HG03469 (cell line): ENCODE data around the gene SCFD2.

Experiments
- ATAC-seq: cut with Tn5 transposase; IDR thresholded peaks from one replicate; pipeline ENCODE4 v1.9.1; 2021; ENCODE audit warnings: mild to moderate bottlenecking, moderate library complexity, moderate number of reproducible peaks; ENCODE audit not compliant: unreplicated experiment

The SCFD2 gene

DNA sequence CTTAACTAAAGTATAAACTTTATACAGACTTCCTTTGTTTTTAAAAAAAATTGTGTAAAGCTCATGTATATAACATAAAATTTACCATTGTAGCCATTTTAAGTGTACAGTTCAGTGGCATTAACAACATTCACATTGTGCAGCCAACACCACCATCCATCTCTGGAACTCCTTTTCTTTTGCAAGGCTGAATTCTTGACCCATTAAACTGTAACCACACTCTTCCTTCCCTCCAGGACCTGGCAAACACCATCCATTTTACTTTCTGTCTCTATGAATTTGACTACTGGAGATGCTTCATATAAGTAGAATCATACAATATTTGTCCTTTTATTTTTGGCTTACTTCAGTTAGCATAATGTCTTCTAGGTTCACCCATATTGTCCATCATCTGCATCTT lies 399.1 kb downstream of the SCFD2 start:
- ATAC-seq = no peak

DNA sequence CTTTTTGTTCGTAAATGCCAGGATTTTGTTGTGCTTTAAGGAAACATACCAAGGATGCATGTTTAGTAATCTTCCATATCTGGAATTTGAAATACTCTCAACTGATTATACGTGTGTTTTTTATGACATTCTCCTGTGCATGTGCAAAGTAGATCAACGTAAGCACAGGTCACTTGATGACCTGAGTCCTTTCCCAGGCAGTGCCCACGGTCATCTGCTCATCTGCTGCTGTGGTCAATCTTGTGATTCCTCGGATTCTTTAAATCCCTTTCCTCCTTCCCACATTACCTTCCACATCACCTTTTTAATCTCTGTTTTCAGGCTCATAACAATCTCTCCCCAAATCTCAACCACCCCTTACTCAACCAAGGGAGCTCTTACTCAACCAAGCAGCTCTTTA lies 399.7 kb downstream of the SCFD2 start:
- no peak for ATAC-seq

DNA sequence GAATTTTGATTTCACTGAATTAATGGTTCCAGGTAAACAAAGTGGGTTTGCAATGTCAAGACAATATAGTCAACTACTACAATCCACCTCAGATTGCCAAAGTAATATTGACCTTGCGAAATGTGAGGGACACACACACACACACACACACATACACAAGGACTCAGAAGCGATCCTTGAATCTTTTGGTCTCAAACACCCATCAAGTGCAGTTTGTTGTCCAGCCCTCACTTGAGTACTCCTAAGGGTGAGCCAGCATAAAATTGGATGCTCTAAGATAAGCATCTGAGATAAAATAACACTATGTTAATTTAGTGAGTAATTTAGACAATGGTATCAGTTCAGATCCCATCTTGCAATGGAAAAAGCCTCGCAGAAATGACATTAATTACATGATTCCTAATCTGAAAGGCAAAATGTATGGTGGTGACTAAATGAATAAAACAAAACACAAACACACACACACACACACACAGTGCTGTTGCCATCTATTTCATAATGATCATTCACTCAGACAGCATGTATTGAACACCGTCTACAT lies 401.2 kb downstream of the SCFD2 start:
- ATAC-seq = no peak

DNA sequence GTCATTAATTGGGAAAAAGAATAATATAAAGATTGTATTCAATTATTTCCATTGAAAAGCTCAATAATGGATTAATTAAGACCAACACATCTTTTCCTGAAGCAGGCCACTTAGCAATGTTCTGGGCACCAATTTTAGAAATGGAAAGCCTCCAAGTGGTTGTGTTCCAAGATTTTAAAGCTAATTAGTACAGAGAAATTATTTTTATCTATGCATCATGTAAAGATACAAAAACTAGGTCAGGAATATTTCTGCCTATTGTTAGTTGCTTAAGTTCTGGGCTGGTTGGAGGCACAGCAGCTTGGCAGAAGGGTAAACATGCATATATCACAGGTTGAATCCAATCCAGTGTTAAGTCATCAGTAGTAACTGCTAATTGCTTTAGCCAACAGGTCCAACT lies 401.9 kb downstream of the SCFD2 start:
- ATAC-seq = no peak

DNA sequence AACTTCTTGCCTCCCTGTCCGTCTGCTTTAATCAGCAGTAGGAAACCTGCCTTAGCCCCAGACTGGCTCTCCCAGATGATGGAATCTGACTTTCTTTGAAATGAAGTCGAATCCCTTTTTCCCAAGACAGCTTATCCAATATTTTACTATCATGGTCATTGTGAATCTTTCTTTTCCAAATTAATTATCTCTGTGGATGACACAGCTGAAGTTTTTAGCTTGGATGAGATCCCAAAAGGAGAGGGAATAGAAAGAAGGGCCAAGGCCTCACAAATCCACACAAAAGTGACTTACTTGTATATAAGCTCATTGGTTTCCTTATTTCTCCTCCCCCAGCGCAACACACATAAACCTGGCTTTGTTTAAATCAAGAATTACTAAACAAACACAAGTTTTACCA lies 403.1 kb downstream of the SCFD2 start:
- no peak for ATAC-seq

DNA sequence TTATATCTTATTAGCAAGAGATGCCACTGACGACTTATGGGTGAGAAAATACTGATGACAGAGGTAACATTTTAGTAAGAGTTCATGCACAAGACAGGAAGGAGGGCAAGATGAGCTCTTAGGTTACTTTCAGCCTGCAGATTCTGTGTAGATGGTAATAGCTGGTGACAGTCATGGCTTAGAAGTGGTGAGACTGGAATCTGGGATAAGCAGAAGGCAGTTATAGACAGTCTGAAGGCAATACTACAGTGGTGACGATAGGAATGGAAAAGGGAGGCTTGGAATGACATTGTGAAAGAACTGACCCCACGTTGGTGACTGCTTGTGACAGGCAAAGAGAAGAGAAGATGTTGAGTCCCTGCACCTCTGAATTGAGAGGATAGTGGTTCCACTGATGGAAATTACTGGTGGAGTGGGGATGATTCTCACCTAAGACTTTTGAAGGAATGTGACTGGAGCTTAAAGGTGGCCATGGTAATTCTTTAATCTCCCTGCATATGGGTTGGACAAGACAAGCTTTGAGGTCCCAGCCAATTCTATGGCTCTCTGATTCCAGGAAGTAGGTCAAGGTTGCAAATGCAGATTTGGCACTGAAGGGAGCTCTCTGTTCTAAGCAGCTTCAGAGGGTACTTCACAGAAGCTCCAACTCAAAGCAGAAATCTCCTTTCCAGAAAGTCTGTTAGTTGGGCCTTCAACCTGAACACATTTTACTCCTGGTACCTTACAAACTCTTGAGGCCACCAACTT lies 404.0 kb downstream of the SCFD2 start:
- ATAC-seq = no peak

DNA sequence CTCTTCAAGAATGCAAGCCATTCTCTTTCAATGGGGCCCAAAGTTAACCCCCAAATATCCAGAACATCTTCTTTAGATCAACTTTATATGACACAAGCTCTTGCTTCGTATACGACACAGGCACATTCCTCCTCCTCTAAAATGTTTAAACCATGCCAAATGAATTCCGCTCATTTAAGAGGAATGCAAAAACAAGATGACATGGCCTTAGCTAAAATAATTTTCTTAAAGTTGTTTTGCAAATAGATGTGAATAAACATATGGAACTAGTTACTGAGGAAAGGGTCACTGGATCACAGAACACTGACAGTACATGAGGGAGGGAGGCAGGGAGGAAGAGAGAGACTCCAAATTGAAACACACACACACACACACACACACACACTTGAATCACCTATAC lies 406.3 kb downstream of the SCFD2 start:
- no peak for ATAC-seq

DNA sequence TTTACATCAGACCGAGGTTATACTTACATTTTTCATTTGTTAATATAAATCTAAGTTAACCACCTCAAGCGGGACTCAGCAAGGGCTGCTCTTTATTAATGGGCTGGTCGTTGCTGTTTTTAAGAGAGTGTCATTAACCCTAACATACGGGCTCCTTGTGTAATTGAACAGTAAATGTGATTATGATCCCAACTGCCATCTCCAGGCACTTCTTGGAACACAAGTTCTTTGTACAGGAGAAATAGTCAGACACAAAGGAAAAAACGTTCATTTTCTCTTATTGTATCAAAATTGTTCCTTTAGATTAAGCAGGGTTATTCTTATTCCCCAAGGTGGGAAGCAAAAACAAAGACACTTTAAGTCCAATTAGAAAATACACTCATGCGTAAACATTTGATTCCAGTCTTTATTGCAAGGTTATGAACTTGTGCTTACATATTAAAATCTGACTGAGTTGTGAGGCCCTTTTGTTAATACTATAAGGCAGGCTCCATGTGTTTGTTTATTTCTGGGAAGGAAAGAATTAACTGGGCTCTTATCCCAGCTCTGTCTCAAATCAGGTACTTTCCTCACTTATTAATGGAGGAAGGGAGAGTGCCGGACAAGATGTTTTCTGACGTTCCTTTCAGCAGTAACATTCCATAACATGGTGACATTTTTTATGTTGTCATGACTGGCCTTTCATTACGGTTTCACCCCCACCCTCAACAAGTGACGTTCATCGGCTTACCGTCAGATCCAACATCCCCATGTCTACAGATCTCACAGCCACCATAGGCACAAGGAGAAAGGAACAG lies 407.8 kb downstream of the SCFD2 start:
- ATAC-seq = no peak

DNA sequence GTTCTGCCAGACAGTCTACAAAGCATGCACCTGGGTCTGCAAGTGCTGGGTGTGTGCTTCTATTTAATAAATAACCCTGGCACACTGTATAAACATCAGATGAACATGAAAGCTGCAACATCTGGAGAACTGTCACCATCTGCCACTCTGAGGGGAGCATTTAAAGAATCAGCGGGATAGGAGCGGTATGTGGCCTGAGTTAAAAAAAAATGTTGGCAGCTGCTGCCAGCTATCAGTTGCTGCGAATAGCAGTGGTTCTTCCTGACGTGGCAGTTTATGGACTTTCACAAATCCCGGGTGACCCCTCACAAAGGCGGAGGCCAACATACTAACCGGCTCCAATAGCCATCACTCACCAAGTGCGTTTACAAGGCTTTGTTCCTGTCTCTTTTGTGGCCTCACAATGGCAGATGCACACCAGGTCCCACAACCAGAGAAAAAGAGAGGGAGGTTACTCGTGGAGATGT lies 408.6 kb downstream of the SCFD2 start:
- ATAC-seq = no peak

DNA sequence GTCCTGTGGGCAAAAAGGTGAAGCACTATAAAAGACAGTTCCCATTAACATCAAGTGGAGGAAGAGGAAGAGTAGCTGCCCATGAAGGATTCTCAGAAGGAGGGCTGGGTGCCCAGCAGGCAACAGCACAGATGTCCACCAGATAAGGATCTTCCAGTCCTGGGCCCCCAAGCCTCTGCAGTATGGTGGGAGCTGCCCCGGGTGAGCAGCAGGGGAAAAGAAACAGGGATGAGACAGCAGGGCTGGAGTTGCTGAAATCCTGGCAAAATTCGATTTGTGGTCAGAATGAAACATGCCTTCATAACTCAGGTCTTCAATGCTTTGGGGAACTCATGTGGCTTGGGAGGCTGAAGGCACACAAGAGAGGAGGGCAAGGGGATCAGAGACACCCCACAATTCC lies 409.2 kb downstream of the SCFD2 start:
- ATAC-seq = no peak

DNA sequence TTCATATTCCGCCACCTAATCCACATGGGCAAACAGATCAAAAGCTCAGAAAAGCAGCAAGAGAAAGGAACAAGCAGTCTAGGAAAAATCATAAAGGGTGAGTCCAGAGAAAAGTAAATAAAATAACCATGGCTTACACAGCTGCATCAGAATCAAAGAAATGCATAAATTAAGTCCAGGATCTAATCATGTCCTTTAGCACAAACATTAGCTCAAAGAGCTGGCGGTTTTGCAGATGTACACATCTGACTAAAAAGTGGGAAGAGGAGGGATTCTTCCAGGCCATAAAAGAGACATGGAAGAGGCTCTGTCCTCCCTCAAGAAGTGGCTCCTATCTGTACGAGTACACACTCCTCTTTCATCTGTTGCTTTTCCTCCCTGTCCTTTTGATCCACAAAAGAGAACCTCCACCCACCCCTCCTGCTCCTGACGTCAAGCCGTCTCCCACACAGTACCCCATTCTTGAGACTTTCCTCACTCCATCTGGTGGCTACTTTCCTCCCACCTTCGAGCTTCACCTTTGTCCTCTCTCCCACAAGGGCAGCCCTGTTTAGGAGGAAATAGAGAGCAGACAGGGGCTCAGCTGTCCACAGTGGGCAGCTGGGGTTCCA lies 411.2 kb downstream of the SCFD2 start:
- ATAC-seq = no peak

DNA sequence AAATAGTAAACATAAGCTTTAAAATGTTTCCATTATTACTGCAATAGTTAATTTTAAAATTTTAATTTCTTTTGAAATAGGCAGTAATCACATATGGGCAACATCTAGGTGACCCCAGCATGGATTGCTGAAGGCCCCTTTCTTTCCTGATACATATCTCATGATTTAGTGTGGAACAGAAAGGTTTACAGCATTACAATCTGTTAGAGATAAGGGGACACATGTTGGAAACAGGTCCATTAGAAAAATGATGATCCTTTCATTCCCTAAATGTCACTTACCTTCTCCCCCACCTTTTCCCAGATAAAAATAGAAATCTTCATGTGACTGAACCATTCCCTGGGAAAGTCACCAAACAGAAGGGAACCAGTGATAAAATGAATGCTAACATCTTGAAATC lies 413.3 kb downstream of the SCFD2 start:
- no peak for ATAC-seq

DNA sequence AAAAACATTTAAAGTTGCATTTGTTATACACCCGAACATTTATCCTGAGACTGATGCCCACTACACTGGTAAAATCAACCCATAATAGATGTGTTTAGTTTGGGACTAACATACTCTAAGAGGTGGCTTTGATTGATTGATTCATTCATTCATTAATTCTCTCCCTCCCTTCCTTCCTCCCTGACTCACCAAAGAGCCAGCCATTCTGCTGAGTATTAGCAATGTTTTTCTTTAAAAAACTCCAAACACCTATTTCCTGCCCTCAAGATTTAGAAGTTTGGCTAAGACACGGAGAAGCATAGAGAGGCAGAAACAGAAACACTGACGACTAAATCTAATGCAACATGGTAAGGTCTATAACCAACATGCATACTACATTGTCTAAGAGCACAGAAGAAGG lies 414.8 kb downstream of the SCFD2 start:
- no peak for ATAC-seq

DNA sequence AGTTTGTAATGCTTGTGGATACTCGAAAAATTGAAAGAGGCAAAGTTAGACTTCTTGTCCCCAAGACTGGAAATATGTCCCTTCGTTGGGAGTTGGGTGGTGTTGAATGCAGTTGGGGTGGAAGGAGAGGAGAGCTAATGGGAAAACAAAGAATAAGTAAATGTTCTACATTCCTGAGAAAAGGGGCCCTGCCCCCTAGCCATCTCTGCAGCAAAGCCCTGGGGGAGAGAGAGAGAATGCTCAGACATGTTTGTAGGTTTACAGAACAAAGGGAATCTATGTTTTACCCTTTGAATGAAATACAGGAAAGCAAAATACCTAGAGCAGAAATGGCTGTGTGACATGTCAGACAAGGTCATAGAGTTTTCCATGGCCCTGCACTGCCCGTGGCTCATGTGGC lies 415.6 kb downstream of the SCFD2 start:
- ATAC-seq = no peak

DNA sequence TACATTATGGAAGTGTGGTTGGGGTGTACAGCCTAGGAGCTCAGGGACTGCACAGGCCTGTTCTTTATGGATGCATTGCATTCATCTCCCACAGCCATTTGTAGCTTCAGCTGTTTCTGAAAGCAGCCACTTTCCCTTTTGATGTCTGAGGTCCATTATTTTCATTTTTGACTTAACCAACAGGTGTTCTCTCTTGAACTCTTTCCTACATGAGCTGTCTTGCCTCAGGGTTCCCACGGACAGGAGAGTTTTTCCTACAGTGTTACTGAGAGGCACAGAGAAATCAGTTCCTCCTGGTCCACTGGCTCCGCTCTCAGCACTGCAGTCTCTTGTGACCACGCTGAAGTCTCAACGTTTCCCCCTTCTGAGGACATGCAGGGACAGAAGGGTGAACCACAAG lies 416.5 kb downstream of the SCFD2 start:
- no peak for ATAC-seq

DNA sequence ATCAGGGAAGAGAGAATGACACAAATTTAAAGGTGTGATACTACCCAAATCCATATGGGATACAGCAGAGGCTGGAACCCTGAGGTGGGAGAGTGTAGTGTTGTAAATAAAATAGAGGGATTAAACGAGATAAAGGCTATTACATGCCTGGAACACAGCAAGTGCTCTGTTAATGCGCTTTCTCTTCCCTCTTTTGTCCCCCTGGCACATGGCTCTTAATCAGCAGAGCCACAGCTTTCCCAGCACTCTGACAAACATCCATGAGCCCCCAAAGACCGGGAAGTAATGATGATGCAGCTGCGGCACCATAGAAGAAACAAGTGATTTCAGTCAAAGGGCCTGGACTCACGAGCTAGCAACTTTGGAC lies 417.8 kb downstream of the SCFD2 start:
- ATAC-seq = no peak

DNA sequence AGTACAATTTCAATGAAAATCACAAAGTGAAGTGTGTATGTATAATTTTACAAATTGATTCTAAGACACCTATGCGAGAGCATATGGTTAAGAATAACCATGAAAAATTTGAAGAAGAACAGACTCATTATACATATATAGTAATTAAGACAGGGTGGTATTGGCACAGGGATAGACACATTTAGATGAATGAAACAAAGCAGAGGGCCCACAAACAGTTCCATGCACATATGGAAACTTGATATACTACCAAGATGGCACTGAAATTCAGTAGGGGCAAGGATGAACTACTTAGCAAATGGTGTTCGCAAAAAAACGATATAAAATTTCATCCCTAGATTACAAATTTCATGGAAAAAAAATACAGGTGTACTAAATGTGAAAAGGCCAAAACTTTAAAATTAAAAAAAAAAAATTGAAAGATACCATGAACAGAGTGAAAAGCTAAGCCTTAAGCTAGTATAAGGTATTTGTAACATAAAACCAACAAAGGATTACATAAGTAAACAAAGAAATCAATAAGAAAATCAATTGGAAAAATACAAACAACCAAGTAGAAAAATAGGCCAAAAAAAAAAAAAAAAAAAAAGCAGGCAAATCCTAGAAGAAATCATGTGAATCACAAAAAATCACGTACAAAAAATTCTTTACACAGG lies 418.3 kb downstream of the SCFD2 start:
- ATAC-seq = no peak

DNA sequence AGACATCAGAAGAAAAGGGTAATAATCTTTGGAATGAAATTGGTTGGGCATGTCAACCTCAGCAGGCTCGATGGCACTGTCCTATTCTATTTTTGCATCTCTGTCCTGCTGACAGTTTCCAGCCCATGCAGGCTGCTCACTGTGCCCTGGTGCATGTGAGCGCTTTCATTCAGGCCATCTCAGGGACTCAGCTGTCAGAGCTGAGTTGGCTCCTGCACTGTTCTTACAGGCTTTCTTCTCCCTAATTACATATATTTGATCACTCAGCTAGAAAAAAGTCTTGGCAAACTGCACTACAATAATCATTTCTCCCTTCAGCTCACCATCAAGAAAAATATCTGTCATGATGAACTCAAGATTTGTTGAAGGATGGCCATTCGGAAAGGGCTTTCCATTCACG lies 419.0 kb downstream of the SCFD2 start:
- no peak for ATAC-seq

DNA sequence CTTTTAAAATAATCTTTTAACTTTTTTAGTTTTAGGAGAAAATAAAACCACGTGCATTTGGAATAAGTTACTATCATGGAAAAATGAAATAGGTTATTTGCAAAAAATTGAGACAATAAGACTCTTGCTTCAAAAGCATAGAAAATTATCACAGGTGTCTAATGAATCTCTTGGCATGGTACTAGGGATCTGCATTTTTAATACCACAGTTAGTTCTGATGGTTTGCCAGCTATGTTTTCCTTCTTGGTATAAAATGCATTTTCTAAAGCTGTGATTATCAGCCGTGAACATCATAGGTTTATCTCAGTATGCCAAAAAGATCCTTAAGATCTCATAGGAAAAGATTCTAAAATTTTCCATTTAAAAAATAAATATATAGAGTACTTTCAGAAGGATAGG lies 419.9 kb downstream of the SCFD2 start:
- ATAC-seq = no peak

DNA sequence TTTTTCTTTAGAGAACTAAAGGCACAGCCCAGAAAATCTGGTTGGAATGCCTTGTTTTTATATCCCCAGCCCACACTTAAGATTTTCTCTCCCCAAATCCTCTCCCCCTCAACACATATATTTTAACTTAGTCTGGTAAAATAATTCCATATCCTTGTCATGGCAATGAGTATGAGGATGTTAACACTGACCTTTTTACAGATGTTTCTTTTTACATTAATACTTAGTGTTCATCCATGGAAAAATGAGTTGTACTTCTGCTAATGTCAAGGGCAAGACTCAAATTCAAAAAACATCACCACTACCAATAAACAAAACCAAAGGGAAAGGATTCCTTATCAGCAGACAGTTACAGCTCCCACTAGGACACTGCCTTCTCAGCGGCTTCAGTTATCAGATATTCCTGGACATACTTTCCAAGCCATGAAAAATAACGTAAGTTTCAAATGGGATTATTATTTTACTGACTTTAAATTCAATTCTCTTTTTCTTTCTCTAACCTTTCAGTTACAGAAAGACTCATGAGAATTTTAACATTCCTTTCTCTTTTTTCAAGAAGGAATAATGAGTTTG lies 420.4 kb downstream of the SCFD2 start:
- ATAC-seq = no peak

DNA sequence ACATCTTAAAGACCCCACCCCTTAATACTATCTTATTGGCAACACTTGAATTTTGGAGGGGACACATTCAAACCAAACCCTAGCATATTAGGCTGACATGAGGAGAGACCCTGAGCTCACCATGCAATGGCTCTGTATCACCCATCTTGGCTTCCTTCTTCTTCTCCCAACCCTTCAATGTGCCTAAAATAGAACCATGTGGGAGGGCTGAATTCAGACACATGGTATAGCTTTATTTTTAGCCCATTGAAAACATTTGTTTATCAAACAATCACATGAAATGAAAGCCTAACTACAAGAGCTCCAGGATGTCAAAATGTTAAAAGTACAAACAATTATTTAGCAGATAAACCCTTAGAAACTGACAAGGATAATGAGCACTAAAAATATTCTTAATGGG lies 422.2 kb downstream of the SCFD2 start:
- ATAC-seq = no peak
